ENCODE data around the gene IL1RN.

DNA sequence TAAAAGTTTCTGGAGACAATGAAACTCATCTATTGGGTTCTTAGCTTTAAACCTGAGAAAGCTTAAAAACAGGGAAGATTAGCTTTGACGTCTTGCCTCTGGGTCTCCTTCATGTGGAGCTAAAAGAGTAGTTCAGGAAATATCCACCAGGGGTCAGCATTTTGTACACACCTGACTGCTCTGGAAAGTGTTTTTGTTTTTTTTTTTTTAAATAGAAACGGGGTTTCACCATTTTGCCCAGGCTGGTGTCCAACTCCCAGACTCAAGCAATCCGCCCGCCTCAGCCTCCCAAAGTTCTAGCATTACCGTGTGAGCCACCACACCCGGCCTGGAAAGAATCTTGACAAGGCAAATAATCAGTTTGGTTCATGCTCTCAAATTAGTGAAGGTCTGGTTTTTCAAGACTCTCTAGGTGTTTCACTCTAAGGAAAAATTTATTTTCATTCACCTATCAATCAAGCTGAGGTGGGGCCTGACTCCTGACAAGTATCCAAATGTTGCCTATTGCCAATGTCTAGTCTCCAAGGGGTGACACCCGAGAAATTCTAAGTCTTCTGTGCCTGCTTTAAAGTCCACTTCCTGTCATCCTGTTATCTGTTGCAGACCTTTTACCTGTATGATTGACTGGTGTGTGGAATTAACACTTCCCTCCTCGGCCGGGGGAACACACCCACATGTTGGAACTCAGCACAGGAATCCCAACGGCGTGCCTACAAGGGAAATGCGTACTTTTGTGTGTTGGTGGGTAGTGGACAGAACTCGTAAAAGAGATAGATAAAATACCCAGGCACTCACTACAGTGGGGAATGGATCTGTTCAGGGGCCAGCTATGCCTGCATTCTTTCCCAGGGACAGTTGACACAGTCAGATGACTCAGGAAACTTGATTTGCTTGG, 11.3 kb downstream of the IL1RN start:
- TF ChIP-seq, protein P1, sequence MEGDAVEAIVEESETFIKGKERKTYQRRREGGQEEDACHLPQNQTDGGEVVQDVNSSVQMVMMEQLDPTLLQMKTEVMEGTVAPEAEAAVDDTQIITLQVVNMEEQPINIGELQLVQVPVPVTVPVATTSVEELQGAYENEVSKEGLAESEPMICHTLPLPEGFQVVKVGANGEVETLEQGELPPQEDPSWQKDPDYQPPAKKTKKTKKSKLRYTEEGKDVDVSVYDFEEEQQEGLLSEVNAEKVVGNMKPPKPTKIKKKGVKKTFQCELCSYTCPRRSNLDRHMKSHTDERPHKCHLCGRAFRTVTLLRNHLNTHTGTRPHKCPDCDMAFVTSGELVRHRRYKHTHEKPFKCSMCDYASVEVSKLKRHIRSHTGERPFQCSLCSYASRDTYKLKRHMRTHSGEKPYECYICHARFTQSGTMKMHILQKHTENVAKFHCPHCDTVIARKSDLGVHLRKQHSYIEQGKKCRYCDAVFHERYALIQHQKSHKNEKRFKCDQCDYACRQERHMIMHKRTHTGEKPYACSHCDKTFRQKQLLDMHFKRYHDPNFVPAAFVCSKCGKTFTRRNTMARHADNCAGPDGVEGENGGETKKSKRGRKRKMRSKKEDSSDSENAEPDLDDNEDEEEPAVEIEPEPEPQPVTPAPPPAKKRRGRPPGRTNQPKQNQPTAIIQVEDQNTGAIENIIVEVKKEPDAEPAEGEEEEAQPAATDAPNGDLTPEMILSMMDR (IDR thresholded peaks at IDR 0.05; ENCODE audit: insufficient read depth, low read depth, low read length): peak; percentile 80
- no peak for TF ChIP-seq EZH2 (IDR thresholded peaks at IDR 0.05; ENCODE audit: insufficient read depth, low read length)
